OCI-LY1 (cell line): ENCODE measurements around the gene SLIT3.

Source experiments
- EZH2 ChIP-seq: fragments of 200-600 bp; sonication (generic), shearing (Covaris generic); IDR thresholded peaks from 2 replicates; pipeline ENCODE4 v1.8.0; 2017; ENCODE audit warnings: borderline replicate concordance, mixed run types, mild to moderate bottlenecking, antibody characterized with exemption, low read length, moderate library complexity, mixed read lengths
- TF ChIP-seq, protein P1 (sequence below): fragments of 200-600 bp; sonication (generic), shearing (Covaris generic); IDR thresholded peaks from 2 replicates; pipeline ENCODE4 v1.5.1; 2017; ENCODE audit warnings: mild to moderate bottlenecking, antibody characterized with exemption, low read length, moderate library complexity, mixed read lengths

GRCh38 chr5:169152946-169153345 is 148.0 kb downstream of the SLIT3 start:
- TF ChIP-seq, protein P1, sequence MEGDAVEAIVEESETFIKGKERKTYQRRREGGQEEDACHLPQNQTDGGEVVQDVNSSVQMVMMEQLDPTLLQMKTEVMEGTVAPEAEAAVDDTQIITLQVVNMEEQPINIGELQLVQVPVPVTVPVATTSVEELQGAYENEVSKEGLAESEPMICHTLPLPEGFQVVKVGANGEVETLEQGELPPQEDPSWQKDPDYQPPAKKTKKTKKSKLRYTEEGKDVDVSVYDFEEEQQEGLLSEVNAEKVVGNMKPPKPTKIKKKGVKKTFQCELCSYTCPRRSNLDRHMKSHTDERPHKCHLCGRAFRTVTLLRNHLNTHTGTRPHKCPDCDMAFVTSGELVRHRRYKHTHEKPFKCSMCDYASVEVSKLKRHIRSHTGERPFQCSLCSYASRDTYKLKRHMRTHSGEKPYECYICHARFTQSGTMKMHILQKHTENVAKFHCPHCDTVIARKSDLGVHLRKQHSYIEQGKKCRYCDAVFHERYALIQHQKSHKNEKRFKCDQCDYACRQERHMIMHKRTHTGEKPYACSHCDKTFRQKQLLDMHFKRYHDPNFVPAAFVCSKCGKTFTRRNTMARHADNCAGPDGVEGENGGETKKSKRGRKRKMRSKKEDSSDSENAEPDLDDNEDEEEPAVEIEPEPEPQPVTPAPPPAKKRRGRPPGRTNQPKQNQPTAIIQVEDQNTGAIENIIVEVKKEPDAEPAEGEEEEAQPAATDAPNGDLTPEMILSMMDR, result no peak
- TF ChIP-seq EZH2, result no peak
